ENCODE data around the gene PCSK2. TPM values are rescaled to one million over a fixed set of nuclear protein-coding genes. Genes with fewer than 3 reads are reported as not detected.

The PCSK2 gene
- total and polyA plus RNA-seq, 5 donors from 2014 or later, result not detected

GRCh38 chr20:17298171-17298570 lies 71.3 kb downstream of the PCSK2 start:
- peaks cover 5% of the 10 kb centered on the region for H3K27me3 Mint-ChIP-seq
- no peaks in the 10 kb centered on the region for H3K9me3 ChIP-seq (ENCODE audit: control insufficient read depth in 2 of 2, low read length in 2 of 2)
- no peaks in the 10 kb centered on the region for H3K36me3 Mint-ChIP-seq
- H3K27ac ChIP-seq (ENCODE audit: insufficient read depth, low read length, poor library complexity, severe bottlenecking), result no peak overlapping the region
- H3K9me3 Mint-ChIP-seq, result peaks cover 0 to 4% (median 0%) of the 10 kb centered on the region in 7 donors
- no peak for DNase-seq
- ATAC-seq (ENCODE audit: low read depth in 2 of 2), result no peak
- no peaks in the 10 kb centered on the region for H3K4me1 Mint-ChIP-seq
- H3K4me3 Mint-ChIP-seq, result no peak overlapping the region
- H3K27me3 ChIP-seq (ENCODE audit: control insufficient read depth, insufficient read depth, low read length), result no peaks in the 10 kb centered on the region
- no peak overlapping the region for H3K27ac Mint-ChIP-seq
- no peaks in the 10 kb centered on the region for H3K36me3 ChIP-seq (ENCODE audit: control insufficient read depth, insufficient read depth, low read length)
- no peak overlapping the region for H3K4me3 ChIP-seq (ENCODE audit: low read depth, low read length)
- no peaks in the 10 kb centered on the region for H3K4me1 ChIP-seq (ENCODE audit: control insufficient read depth, insufficient read depth, low read length, poor library complexity, severe bottlenecking)

GRCh38 chr20:17298751-17299150 lies 71.9 kb downstream of the PCSK2 start:
- Histone ChIP-seq H3K4me1 (ENCODE audit: control insufficient read depth, insufficient read depth, low read length, poor library complexity, severe bottlenecking) (no peaks in the 10 kb centered on the region), H3K9me3 (ENCODE audit: control insufficient read depth in 2 of 2, low read length in 2 of 2) (no peaks in the 10 kb centered on the region), H3K36me3 (ENCODE audit: control insufficient read depth, insufficient read depth, low read length) (no peaks in the 10 kb centered on the region), H3K4me3 (ENCODE audit: low read depth, low read length) (no peak overlapping the region), H3K27ac (ENCODE audit: insufficient read depth, low read length, poor library complexity, severe bottlenecking) (no peak overlapping the region), H3K27me3 (ENCODE audit: control insufficient read depth, insufficient read depth, low read length) (no peaks in the 10 kb centered on the region)
- no peak for ATAC-seq (ENCODE audit: low read depth in 2 of 2)
- H3K27me3 Mint-ChIP-seq, result peaks cover 5% of the 10 kb centered on the region
- H3K4me1 Mint-ChIP-seq, result no peaks in the 10 kb centered on the region
- H3K9me3 Mint-ChIP-seq, result peaks cover 0 to 4% (median 0%) of the 10 kb centered on the region in 7 donors
- no peak for DNase-seq
- H3K4me3 Mint-ChIP-seq, result no peak overlapping the region
- H3K36me3 Mint-ChIP-seq, result no peaks in the 10 kb centered on the region
- no peak overlapping the region for H3K27ac Mint-ChIP-seq

GRCh38 chr20:17300113-17300512 lies 73.3 kb downstream of the PCSK2 start:
- Histone ChIP-seq H3K36me3 (ENCODE audit: control insufficient read depth, insufficient read depth, low read length) (no peaks in the 10 kb centered on the region), H3K27me3 (ENCODE audit: control insufficient read depth, insufficient read depth, low read length) (no peaks in the 10 kb centered on the region), H3K9me3 (ENCODE audit: control insufficient read depth in 2 of 2, low read length in 2 of 2) (no peaks in the 10 kb centered on the region), H3K4me1 (ENCODE audit: control insufficient read depth, insufficient read depth, low read length, poor library complexity, severe bottlenecking) (no peaks in the 10 kb centered on the region), H3K27ac (ENCODE audit: insufficient read depth, low read length, poor library complexity, severe bottlenecking) (no peak overlapping the region), H3K4me3 (ENCODE audit: low read depth, low read length) (no peak overlapping the region)
- ATAC-seq (ENCODE audit: low read depth in 2 of 2), result no peak
- H3K9me3 Mint-ChIP-seq, result peaks cover 0 to 2% (median 0%) of the 10 kb centered on the region in 7 donors
- H3K4me3 Mint-ChIP-seq, result no peak overlapping the region
- H3K4me1 Mint-ChIP-seq, result no peaks in the 10 kb centered on the region
- no peak overlapping the region for H3K27ac Mint-ChIP-seq
- no peaks in the 10 kb centered on the region for H3K36me3 Mint-ChIP-seq
- no peak for DNase-seq
- peaks cover 5% of the 10 kb centered on the region for H3K27me3 Mint-ChIP-seq

- H3K27ac Mint-ChIP-seq, result no peak overlapping the region
- no peaks in the 10 kb centered on the region for H3K4me1 Mint-ChIP-seq
- H3K27me3 Mint-ChIP-seq, result no peaks in the 10 kb centered on the region
- Histone ChIP-seq H3K27ac (ENCODE audit: insufficient read depth, low read length, poor library complexity, severe bottlenecking) (no peak overlapping the region), H3K4me3 (ENCODE audit: low read depth, low read length) (no peak overlapping the region), H3K27me3 (ENCODE audit: control insufficient read depth, insufficient read depth, low read length) (no peaks in the 10 kb centered on the region), H3K9me3 (ENCODE audit: control insufficient read depth in 2 of 2, low read length in 2 of 2) (no peaks in the 10 kb centered on the region), H3K4me1 (ENCODE audit: control insufficient read depth, insufficient read depth, low read length, poor library complexity, severe bottlenecking) (no peaks in the 10 kb centered on the region), H3K36me3 (ENCODE audit: control insufficient read depth, insufficient read depth, low read length) (no peaks in the 10 kb centered on the region)
- peaks cover 0 to 4% (median 2%) of the 10 kb centered on the region in 7 donors for H3K9me3 Mint-ChIP-seq
- no peaks in the 10 kb centered on the region for H3K36me3 Mint-ChIP-seq
- H3K4me3 Mint-ChIP-seq, result no peak overlapping the region
- ATAC-seq (ENCODE audit: low read depth in 2 of 2) (no peak), DNase-seq (no peak)
Observed at GRCh38 chr20:17304774-17305173, 77.9 kb downstream of the PCSK2 start.

- DNase-seq, result no peak
- no peak overlapping the region for H3K4me3 Mint-ChIP-seq
- no peaks in the 10 kb centered on the region for H3K36me3 Mint-ChIP-seq
- ATAC-seq (ENCODE audit: low read depth in 2 of 2), result no peak
- Histone ChIP-seq H3K27ac (ENCODE audit: insufficient read depth, low read length, poor library complexity, severe bottlenecking) (no peak overlapping the region), H3K9me3 (ENCODE audit: control insufficient read depth in 2 of 2, low read length in 2 of 2) (no peaks in the 10 kb centered on the region), H3K27me3 (ENCODE audit: control insufficient read depth, insufficient read depth, low read length) (no peaks in the 10 kb centered on the region), H3K4me1 (ENCODE audit: control insufficient read depth, insufficient read depth, low read length, poor library complexity, severe bottlenecking) (no peaks in the 10 kb centered on the region), H3K36me3 (ENCODE audit: control insufficient read depth, insufficient read depth, low read length) (no peaks in the 10 kb centered on the region), H3K4me3 (ENCODE audit: low read depth, low read length) (no peak overlapping the region)
- peaks cover 0 to 4% (median 2%) of the 10 kb centered on the region in 7 donors for H3K9me3 Mint-ChIP-seq
- no peak overlapping the region for H3K27ac Mint-ChIP-seq
- H3K4me1 Mint-ChIP-seq, result no peaks in the 10 kb centered on the region
- no peaks in the 10 kb centered on the region for H3K27me3 Mint-ChIP-seq
Observed at GRCh38 chr20:17306427-17306826, 79.6 kb downstream of the PCSK2 start.

- H3K27ac Mint-ChIP-seq, result no peak overlapping the region
- H3K4me1 ChIP-seq (ENCODE audit: control insufficient read depth, insufficient read depth, low read length, poor library complexity, severe bottlenecking), result no peaks in the 10 kb centered on the region
- H3K4me1 Mint-ChIP-seq, result no peaks in the 10 kb centered on the region
- no peak overlapping the region for H3K27ac ChIP-seq (ENCODE audit: insufficient read depth, low read length, poor library complexity, severe bottlenecking)
- H3K36me3 ChIP-seq (ENCODE audit: control insufficient read depth, insufficient read depth, low read length), result no peaks in the 10 kb centered on the region
- no peak overlapping the region for H3K4me3 ChIP-seq (ENCODE audit: low read depth, low read length)
- DNase-seq (no peak), ATAC-seq (ENCODE audit: low read depth in 2 of 2) (no peak)
- H3K27me3 ChIP-seq (ENCODE audit: control insufficient read depth, insufficient read depth, low read length), result peaks cover 2% of the 10 kb centered on the region
- peaks cover 18% of the 10 kb centered on the region for H3K27me3 Mint-ChIP-seq
- H3K4me3 Mint-ChIP-seq, result no peak overlapping the region
- H3K36me3 Mint-ChIP-seq, result no peaks in the 10 kb centered on the region
- H3K9me3 Mint-ChIP-seq, result peaks cover 0 to 3% (median 0%) of the 10 kb centered on the region in 7 donors
- no peaks in the 10 kb centered on the region for H3K9me3 ChIP-seq (ENCODE audit: control insufficient read depth in 2 of 2, low read length in 2 of 2)
Observed at GRCh38 chr20:17314264-17314663, 87.4 kb downstream of the PCSK2 start.

- no peak overlapping the region for H3K27ac Mint-ChIP-seq
- H3K27me3 Mint-ChIP-seq, result peaks cover 18% of the 10 kb centered on the region
- no peak for ATAC-seq (ENCODE audit: low read depth in 2 of 2)
- Histone ChIP-seq H3K4me1 (ENCODE audit: control insufficient read depth, insufficient read depth, low read length, poor library complexity, severe bottlenecking) (no peaks in the 10 kb centered on the region), H3K27ac (ENCODE audit: insufficient read depth, low read length, poor library complexity, severe bottlenecking) (no peak overlapping the region), H3K4me3 (ENCODE audit: low read depth, low read length) (no peak overlapping the region), H3K9me3 (ENCODE audit: control insufficient read depth in 2 of 2, low read length in 2 of 2) (no peaks in the 10 kb centered on the region), H3K27me3 (ENCODE audit: control insufficient read depth, insufficient read depth, low read length) (peaks cover 2% of the 10 kb centered on the region), H3K36me3 (ENCODE audit: control insufficient read depth, insufficient read depth, low read length) (no peaks in the 10 kb centered on the region)
- H3K9me3 Mint-ChIP-seq, result peaks cover 0 to 3% (median 0%) of the 10 kb centered on the region in 7 donors
- no peaks in the 10 kb centered on the region for H3K36me3 Mint-ChIP-seq
- H3K4me1 Mint-ChIP-seq, result no peaks in the 10 kb centered on the region
- no peak overlapping the region for H3K4me3 Mint-ChIP-seq
- no peak for DNase-seq
Observed at GRCh38 chr20:17315407-17316231, 88.8 kb downstream of the PCSK2 start.
